Natural killer cell (primary cell): ENCODE measurements around the gene TMC4. TPM values are rescaled to one million over a fixed set of nuclear protein-coding genes. Genes with fewer than 3 reads are reported as not detected.

Experiments
- ATAC-seq, 3 donors: fragments of 150-1000 bp in 2 of 3; fragments of 200-7000 bp in 1 of 3; cut with Tn5 transposase; 1 replicate in 1 of 3; 2 replicates in 2 of 3; pipeline ENCODE4 v1.10.0; 2021; ENCODE audit warnings: mild to moderate bottlenecking in 2 of 3, moderate library complexity in 2 of 3
- DNase-seq, 2 donors: peaks; one replicate each; pipeline versions ENCODE4 v3.0.0 to v3.0.0-alpha.2; 2013 to 2021; ENCODE audit warnings: mixed read lengths in 1 of 2
- H3K27ac ChIP-seq: one replicate; pipeline ENCODE4 v1.5.1; 2013; ENCODE audit warnings: mild to moderate bottlenecking, low read length
- H3K27me3 ChIP-seq: one replicate; pipeline ENCODE4 v1.6.1; 2013; ENCODE audit warnings: low read length; ENCODE audit not compliant: control insufficient read depth, insufficient read depth
- H3K36me3 ChIP-seq: one replicate; pipeline ENCODE4 v1.6.1; 2013; ENCODE audit warnings: low read length; ENCODE audit not compliant: control insufficient read depth, insufficient read depth
- H3K4me1 ChIP-seq: one replicate; pipeline ENCODE4 v1.6.1; 2013; ENCODE audit warnings: low read length; ENCODE audit not compliant: control insufficient read depth, insufficient read depth
- H3K4me3 ChIP-seq: one replicate; pipeline ENCODE4 v1.5.1; 2013; ENCODE audit warnings: low read length
- H3K9me3 ChIP-seq: one replicate; pipeline ENCODE4 v1.6.1; 2013; ENCODE audit warnings: low read length; ENCODE audit not compliant: control insufficient read depth, insufficient read depth
- H3K27ac Mint-ChIP-seq, 2 donors: one replicate each; pipeline ENCODE4 v1.8.0; 2022; ENCODE audit warnings: mild to moderate bottlenecking in 2 of 2, mixed read lengths in 2 of 2, moderate library complexity in 1 of 2
- H3K27me3 Mint-ChIP-seq, 2 donors: one replicate each; pipeline ENCODE4 v1.8.0; 2022; ENCODE audit warnings: low read depth in 2 of 2, mixed read lengths in 2 of 2
- H3K36me3 Mint-ChIP-seq: one replicate; pipeline ENCODE4 v1.8.0; 2022; ENCODE audit warnings: mixed read lengths
- H3K4me1 Mint-ChIP-seq, 2 donors: one replicate each; pipeline ENCODE4 v1.8.0; 2022; ENCODE audit warnings: mixed read lengths in 2 of 2
- H3K4me3 Mint-ChIP-seq: one replicate; pipeline ENCODE4 v1.8.0; 2022; ENCODE audit warnings: mild to moderate bottlenecking, moderate library complexity, mixed read lengths
- H3K9me3 Mint-ChIP-seq, 2 donors: one replicate each; pipeline ENCODE4 v1.8.0; 2022; ENCODE audit warnings: mixed read lengths in 2 of 2
- WGBS: methylation state at CpG from one replicate; pipeline ENCODE4 v1.1.7; 2013; ENCODE audit warnings: missing lambda C conversion rate; ENCODE audit not compliant: insufficient coverage; 5-methylcytosine and 5-hydroxymethylcytosine counted together
- intact Hi-C: fragments of 100-400 bp; cut with micrococcal nuclease; formaldehyde crosslinking; loops from one replicate; pipeline ENCODE4 v1.14.2; 2022
- total RNA-seq, 4 donors: library from RNA; stranded (reverse); fragments of 120-200 nt in 1 of 4; gene quantifications; one replicate each; pipeline versions ENCODE4 v1.2.3 to v1.2.4, GENCODE V29; 2013 to 2022
- TF ChIP-seq, protein P1 (sequence below): fragments of 200-600 bp; IDR thresholded peaks from one replicate; pipeline ENCODE4 v1.8.0; 2022; ENCODE audit warnings: antibody characterized with exemption

Gene TMC4
- total RNA-seq, 3 donors from 2014 or later (not counting 1 experiment from before 2014, with no cell fraction given) = 7.2 to 8.2 (median 7.5) TPM

DNA sequence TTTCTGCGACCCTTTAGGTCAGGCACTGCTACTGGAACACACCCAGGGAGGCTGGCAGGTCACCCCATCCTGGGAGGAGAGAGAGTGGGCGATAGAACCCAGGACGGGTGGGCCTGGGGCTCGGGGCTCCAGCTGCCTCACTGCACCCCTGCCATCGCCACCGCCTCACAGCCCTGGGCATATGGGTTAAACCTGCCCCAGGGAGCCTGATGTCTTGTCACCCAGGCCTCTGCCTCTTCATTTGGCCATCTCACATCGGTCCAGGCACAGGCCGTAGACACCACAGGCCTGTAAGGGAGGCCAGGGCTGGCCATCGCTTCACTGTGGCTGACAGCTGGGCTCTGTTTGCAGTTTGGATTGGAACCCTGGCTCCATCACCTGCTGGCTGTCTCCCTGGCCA, 47.2 kb downstream of the TMC4 start:
- intact Hi-C loops = no loop called here
- TF ChIP-seq, protein P1, sequence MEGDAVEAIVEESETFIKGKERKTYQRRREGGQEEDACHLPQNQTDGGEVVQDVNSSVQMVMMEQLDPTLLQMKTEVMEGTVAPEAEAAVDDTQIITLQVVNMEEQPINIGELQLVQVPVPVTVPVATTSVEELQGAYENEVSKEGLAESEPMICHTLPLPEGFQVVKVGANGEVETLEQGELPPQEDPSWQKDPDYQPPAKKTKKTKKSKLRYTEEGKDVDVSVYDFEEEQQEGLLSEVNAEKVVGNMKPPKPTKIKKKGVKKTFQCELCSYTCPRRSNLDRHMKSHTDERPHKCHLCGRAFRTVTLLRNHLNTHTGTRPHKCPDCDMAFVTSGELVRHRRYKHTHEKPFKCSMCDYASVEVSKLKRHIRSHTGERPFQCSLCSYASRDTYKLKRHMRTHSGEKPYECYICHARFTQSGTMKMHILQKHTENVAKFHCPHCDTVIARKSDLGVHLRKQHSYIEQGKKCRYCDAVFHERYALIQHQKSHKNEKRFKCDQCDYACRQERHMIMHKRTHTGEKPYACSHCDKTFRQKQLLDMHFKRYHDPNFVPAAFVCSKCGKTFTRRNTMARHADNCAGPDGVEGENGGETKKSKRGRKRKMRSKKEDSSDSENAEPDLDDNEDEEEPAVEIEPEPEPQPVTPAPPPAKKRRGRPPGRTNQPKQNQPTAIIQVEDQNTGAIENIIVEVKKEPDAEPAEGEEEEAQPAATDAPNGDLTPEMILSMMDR = no peak
- no peaks in the 10 kb centered on the region for H3K36me3 Mint-ChIP-seq
- Histone ChIP-seq H3K9me3 (no peaks in the 10 kb centered on the region), H3K4me3 (no peak overlapping the region), H3K4me1 (no peaks in the 10 kb centered on the region), H3K27ac (no peak overlapping the region), H3K27me3 (no peaks in the 10 kb centered on the region), H3K36me3 (peaks cover 73% of the 10 kb centered on the region)
- no peak overlapping the region for H3K27ac Mint-ChIP-seq
- no peaks in the 10 kb centered on the region for H3K4me1 Mint-ChIP-seq
- no peaks in the 10 kb centered on the region for H3K27me3 Mint-ChIP-seq
- no peaks in the 10 kb centered on the region for H3K9me3 Mint-ChIP-seq
- H3K4me3 Mint-ChIP-seq = no peak overlapping the region
- no peak for ATAC-seq
- DNase-seq = no peak
- WGBS = 87% methylated on average over 9 of the region's 9 CpGs

DNA sequence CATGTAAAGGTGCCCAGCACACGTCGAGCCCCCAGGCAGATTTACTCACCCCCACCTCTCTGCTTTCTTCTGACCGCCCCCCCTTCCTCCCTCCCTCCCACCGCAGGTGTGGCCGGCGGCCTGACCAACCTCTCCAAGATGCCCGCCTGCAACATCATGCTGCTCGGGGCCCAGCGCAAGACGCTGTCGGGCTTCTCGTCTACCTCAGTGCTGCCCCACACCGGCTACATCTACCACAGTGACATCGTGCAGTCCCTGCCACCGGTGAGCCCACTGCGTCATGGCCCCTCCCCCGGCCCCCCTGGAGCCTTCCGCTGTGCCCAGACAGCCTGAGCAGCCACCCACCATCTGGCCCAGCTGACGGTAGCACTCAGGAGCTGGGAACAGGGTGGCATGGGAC, 48.6 kb downstream of the TMC4 start:
- H3K36me3 Mint-ChIP-seq = no peaks in the 10 kb centered on the region
- peaks cover 83% of the 10 kb centered on the region for H3K36me3 ChIP-seq

DNA sequence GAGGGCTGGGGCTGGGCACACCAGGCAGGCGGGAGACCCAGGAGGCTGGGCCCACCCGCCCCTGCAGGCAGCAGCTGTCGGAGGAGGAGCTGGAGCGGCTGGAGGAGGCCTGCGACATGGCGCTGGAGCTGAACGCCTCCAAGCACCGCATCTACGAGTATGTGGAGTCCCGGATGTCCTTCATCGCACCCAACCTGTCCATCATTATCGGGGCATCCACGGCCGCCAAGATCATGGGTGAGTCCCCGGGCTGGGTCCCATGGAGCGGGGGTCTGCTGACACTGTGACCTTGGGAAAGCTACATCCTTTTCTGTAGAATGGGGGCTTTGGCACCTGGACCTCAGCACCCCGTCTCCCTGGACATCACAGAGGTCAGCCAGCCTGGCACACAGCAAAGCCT, 49.3 kb downstream of the TMC4 start:
- ATAC-seq = no peak
- TF ChIP-seq, protein P1 = no peak
- Mint-ChIP-seq H3K27me3 (no peaks in the 10 kb centered on the region), H3K36me3 (no peaks in the 10 kb centered on the region), H3K4me3 (no peak overlapping the region), H3K4me1 (no peaks in the 10 kb centered on the region), H3K9me3 (no peaks in the 10 kb centered on the region), H3K27ac (no peak overlapping the region)
- no peaks in the 10 kb centered on the region for H3K9me3 ChIP-seq
- no peak overlapping the region for H3K27ac ChIP-seq
- H3K4me3 ChIP-seq = no peak overlapping the region
- no peaks in the 10 kb centered on the region for H3K4me1 ChIP-seq
- peaks cover 80% of the 10 kb centered on the region for H3K36me3 ChIP-seq
- H3K27me3 ChIP-seq = no peaks in the 10 kb centered on the region
- no peak for DNase-seq
- 98% methylated on average over 17 of the region's 17 CpGs for WGBS
- intact Hi-C loops = no loop called here

More for the DNA sequence above, 48.6 kb downstream of the TMC4 start:
- no peak overlapping the region for H3K4me3 Mint-ChIP-seq
- ATAC-seq (no peak), DNase-seq (no peak)
- no peak overlapping the region for H3K27ac Mint-ChIP-seq
- Histone ChIP-seq H3K4me1 (no peaks in the 10 kb centered on the region), H3K27ac (no peak overlapping the region), H3K27me3 (no peaks in the 10 kb centered on the region), H3K9me3 (no peaks in the 10 kb centered on the region), H3K4me3 (no peak overlapping the region)
- 95% methylated on average over 19 of the region's 19 CpGs for WGBS
- TF ChIP-seq, protein P1 = no peak
- H3K27me3 Mint-ChIP-seq = no peaks in the 10 kb centered on the region
- no peaks in the 10 kb centered on the region for H3K4me1 Mint-ChIP-seq
- no peaks in the 10 kb centered on the region for H3K9me3 Mint-ChIP-seq
- intact Hi-C loops = no loop called here

DNA sequence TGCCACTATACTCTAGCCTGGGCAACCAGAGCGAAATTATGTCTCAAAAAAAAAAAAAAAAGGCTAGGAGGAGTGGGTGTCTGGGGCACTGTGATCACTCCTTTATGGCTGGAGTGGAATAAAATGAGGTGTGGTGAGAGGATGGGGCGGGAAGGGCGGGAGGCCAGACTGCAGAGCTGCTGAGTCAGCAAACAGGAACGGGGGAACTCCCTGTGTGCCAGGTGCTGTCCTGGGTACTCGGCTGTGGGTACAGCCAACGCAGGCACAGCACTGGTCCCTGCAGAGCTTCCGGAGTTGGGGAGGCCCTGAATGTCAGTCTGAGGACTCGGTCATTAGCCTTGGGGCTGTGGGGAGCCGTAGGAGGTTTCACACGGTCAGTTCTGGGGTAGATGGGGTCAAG, 51.7 kb downstream of the TMC4 start:
- Histone ChIP-seq H3K4me1 (peaks cover 4% of the 10 kb centered on the region), H3K27me3 (no peaks in the 10 kb centered on the region), H3K27ac (no peak overlapping the region), H3K4me3 (no peak overlapping the region), H3K36me3 (peaks cover 70% of the 10 kb centered on the region), H3K9me3 (no peaks in the 10 kb centered on the region)
- intact Hi-C loops = no loop called here
- WGBS = 96% methylated on average over 10 of the region's 10 CpGs
- Mint-ChIP-seq H3K27ac (no peak overlapping the region), H3K4me3 (no peak overlapping the region), H3K9me3 (no peaks in the 10 kb centered on the region), H3K4me1 (peaks cover 0 to 16% of the 10 kb centered on the region in 2 donors), H3K27me3 (no peaks in the 10 kb centered on the region), H3K36me3 (no peaks in the 10 kb centered on the region)
- TF ChIP-seq, protein P1 = no peak
- DNase-seq (no peak), ATAC-seq (no peak)
